Measurements from ENCODE around the gene SCAMP5.

The SCAMP5 gene

GRCh38 chr15:75043509-75044257 is 48.3 kb downstream of the SCAMP5 start:
- TF ChIP-seq, protein P1, sequence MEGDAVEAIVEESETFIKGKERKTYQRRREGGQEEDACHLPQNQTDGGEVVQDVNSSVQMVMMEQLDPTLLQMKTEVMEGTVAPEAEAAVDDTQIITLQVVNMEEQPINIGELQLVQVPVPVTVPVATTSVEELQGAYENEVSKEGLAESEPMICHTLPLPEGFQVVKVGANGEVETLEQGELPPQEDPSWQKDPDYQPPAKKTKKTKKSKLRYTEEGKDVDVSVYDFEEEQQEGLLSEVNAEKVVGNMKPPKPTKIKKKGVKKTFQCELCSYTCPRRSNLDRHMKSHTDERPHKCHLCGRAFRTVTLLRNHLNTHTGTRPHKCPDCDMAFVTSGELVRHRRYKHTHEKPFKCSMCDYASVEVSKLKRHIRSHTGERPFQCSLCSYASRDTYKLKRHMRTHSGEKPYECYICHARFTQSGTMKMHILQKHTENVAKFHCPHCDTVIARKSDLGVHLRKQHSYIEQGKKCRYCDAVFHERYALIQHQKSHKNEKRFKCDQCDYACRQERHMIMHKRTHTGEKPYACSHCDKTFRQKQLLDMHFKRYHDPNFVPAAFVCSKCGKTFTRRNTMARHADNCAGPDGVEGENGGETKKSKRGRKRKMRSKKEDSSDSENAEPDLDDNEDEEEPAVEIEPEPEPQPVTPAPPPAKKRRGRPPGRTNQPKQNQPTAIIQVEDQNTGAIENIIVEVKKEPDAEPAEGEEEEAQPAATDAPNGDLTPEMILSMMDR (IDR thresholded peaks at IDR 0.05; ENCODE audit: low read depth, low read length): peak; percentile 72

GRCh38 chr15:75044258-75044878 is 49.0 kb downstream of the SCAMP5 start:
- DNase-seq (ENCODE audit: extremely low read depth, low read depth): no peak

More at GRCh38 chr15:75043509-75044257, 48.3 kb downstream of the SCAMP5 start:
- peak; percentile 99 for DNase-seq (ENCODE audit: extremely low read depth, low read depth)

GRCh38 chr15:75045332-75046015 is 50.1 kb downstream of the SCAMP5 start:
- TF ChIP-seq, protein P1 (IDR thresholded peaks at IDR 0.05; ENCODE audit: low read depth, low read length): no peak
- no peak for DNase-seq (ENCODE audit: extremely low read depth, low read depth)

More at GRCh38 chr15:75044258-75044878, 49.0 kb downstream of the SCAMP5 start:
- TF ChIP-seq, protein P1 (IDR thresholded peaks at IDR 0.05; ENCODE audit: low read depth, low read length): no peak

DNA sequence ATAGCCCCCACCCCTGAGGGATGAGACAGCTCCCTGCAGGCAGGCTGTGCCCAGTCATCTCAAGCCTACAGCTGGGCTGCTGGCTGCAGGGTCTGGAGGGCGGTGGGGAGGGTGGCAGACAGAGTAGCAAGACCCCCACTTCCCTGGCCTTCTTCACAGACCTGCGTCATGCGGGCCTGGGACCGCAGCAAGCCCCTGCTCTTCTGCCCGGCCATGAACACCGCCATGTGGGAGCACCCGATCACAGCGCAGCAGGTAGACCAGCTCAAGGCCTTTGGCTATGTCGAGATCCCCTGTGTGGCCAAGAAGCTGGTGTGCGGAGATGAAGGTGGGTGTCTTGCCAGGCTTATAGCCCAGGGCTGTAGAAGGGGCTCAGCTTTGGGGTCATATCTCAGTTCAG is 53.0 kb downstream of the SCAMP5 start:
- DNase-seq (ENCODE audit: extremely low read depth, low read depth): no peak
- TF ChIP-seq, protein P1 (IDR thresholded peaks at IDR 0.05; ENCODE audit: low read depth, low read length): no peak

GRCh38 chr15:75049392-75049791 is 54.0 kb downstream of the SCAMP5 start:
- TF ChIP-seq, protein P1 (IDR thresholded peaks at IDR 0.05; ENCODE audit: low read depth, low read length): no peak
- no peak for DNase-seq (ENCODE audit: extremely low read depth, low read depth)

DNA sequence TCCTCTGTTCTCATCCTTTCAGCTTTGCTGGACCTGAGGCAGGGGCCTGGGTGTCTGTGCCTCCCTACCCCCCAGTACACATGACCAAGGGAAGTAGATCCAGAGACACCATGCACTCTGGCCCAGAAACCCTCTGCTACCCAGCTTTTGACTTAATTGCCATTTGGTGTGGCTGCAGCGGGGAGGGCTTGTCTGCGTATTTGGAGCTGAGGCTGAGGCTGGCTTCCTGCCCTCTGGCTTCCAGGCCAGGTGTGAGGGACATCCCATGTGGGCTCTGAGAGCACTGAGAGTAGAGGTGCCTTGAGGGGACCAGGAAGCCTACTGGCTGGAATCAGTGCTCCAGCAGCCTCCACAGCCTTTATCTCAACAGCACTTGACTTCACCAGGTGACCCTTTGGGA is 54.9 kb downstream of the SCAMP5 start:
- DNase-seq (ENCODE audit: extremely low read depth, low read depth): no peak
- TF ChIP-seq, protein P1 (IDR thresholded peaks at IDR 0.05; ENCODE audit: low read depth, low read length): no peak

DNA sequence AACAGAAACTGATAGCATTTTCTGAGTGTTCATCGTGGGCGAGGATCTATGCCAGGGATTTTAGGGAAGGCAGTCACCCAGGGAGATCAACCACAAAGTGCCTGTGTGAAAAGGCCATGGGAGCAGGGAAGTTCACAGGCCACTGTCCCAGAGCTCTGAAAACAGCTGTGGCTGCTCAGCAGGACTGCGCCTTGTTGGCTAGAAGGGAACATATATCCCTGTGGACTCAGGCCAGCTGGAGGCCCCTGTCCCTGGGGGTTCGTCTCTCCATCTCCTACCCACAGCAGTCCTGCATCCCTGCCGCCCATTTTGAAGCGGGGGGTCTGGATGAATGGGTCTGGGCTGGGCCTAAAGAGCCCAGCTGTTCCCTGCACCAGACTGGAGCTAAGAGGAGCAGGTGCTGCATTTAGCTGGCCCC is 55.8 kb downstream of the SCAMP5 start:
- TF ChIP-seq, protein P1 (IDR thresholded peaks at IDR 0.05; ENCODE audit: low read depth, low read length): no peak
- no peak for DNase-seq (ENCODE audit: extremely low read depth, low read depth)
